GM12874 (cell line): ENCODE measurements around the gene CPT1A.

ENCODE experiments used
- TF ChIP-seq, protein P1 (sequence below): IDR thresholded peaks from 2 replicates; pipeline ENCODE4 v1.5.1; 2011; ENCODE audit warnings: low read depth, mild to moderate bottlenecking, control low read depth, low read length, moderate library complexity; ENCODE audit not compliant: insufficient read depth

CPT1A gene

DNA sequence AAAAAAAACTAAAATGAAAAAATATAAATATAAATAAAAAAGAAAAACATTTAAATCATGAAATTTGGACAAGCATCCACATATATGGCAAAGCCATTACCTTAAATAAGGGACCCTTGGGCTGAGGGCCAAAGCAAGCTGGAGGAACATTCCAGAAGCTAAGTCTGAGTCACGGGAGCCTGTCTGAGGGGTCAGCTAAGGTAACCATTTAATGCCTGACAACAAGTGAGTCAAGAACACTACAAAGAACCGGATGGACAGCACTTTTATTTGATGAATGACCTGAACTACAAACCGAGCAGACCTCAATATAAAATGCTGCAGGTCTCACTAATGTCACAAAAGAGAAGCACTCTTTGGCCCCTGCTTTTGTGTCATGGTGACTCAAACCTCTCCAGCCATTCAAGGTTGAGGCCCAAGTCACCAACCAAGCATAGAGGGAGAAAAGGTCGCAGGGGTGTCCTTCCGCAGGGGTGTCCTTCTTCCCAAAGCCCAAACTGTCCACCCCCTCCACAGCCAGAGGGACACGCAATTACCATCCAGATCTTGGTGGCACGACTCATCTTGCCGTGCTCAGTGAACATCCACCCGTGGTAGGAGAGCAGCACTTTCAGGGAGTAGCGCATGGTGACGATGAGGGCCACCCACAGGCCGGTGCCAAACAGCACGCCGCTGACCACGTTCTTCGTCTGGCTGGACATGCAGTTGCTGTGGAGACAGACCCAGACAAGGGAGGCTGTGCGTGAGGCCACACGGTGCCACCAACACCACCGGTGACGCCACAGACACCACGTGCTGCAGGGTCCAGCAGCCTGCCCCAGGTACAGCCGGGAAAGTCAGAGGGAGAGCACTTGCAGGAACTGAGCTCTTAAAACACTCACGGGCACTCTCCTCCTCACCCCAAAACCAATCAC is 34.5 kb downstream of the CPT1A start:
- TF ChIP-seq, protein P1, sequence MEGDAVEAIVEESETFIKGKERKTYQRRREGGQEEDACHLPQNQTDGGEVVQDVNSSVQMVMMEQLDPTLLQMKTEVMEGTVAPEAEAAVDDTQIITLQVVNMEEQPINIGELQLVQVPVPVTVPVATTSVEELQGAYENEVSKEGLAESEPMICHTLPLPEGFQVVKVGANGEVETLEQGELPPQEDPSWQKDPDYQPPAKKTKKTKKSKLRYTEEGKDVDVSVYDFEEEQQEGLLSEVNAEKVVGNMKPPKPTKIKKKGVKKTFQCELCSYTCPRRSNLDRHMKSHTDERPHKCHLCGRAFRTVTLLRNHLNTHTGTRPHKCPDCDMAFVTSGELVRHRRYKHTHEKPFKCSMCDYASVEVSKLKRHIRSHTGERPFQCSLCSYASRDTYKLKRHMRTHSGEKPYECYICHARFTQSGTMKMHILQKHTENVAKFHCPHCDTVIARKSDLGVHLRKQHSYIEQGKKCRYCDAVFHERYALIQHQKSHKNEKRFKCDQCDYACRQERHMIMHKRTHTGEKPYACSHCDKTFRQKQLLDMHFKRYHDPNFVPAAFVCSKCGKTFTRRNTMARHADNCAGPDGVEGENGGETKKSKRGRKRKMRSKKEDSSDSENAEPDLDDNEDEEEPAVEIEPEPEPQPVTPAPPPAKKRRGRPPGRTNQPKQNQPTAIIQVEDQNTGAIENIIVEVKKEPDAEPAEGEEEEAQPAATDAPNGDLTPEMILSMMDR, result no peak

DNA sequence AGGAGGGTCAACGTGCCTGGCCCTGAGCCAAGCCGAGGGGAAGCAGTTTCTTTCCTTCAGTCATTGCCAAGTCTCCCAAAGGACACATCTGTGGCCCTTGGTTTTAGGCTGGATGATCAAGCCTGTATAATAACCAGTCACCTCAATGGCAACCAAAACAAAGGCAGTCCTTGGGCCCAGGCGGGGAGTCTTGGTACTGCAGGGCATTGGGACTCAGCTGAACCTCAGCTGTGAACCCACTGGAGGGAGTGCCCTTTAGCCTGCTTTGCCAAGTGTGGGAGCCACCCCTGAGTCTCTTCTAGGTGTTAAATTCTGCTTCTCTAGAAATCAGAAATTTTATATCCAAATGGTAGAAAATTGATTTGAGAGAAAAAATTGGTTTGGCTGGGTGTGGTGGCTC is 36.9 kb downstream of the CPT1A start:
- TF ChIP-seq, protein P1, result peak; percentile 40; the same call in 1 of the 2 replicates

DNA sequence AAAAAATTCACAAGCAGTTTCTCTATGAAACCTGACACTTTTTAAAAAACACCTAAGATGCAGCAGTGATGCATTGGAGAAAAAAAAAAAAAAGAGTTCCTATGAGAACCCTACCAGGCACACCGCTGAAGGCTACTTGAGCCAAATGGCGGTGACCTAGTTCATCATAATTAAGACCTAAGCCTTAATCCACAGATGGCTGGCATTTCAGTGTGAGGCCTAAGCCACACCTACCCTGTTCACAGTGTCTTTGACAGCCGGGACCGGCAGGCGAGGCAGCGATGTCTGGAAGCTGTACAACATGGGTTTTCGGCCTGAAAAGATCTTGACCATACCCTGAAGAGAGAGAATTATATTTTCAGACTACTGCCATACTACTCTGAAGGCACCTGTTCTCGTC is 38.0 kb downstream of the CPT1A start:
- TF ChIP-seq, protein P1, result no peak

DNA sequence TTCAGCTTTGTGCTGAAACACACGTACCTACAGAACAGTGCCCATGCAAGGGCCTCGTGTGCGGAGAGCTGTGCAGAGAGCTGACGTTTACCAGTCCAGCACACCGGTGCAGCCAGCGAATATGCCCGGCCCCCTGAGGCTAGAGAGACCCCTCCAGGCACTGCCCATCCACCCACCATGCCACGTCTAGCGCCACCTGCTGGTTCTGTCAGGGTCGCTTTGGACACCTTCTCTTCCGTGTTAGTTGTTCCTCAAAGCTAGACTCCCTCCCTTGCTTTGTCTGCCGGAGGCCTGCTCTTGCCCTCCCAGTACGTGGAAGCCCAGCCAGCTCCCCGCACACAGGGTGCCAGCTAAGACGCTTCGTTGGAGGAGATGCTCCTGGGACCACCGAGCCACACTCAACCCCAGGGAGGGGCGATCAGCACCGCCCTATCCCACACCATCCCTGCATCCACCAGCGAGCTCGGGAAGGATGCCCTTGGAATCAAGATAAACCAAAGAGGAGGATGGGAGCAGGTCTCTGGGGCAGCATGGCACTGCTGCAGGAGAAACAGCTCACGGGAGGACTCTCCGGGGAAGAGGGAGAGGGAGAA is 43.4 kb downstream of the CPT1A start:
- TF ChIP-seq, protein P1, result peak; percentile 86

DNA sequence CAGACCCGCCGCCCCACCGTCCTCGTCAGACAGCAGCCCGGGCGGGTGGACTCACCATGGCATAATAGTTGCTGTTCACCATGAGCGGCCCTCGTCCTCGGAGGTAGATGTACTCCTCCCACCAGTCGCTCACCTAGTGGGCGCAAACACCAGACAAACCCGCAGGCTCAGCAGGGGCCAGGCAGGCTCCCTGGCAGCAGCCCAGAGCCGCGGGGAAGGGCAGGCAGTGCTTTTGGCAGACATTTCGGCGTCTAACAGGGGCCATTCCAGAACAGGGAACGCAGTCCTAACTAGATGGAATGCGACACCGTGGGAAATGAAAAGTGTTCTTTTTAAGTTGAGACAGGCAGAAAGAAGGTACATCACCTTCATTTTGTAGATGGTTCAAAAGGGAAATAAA is 44.9 kb downstream of the CPT1A start:
- TF ChIP-seq, protein P1, result no peak

DNA sequence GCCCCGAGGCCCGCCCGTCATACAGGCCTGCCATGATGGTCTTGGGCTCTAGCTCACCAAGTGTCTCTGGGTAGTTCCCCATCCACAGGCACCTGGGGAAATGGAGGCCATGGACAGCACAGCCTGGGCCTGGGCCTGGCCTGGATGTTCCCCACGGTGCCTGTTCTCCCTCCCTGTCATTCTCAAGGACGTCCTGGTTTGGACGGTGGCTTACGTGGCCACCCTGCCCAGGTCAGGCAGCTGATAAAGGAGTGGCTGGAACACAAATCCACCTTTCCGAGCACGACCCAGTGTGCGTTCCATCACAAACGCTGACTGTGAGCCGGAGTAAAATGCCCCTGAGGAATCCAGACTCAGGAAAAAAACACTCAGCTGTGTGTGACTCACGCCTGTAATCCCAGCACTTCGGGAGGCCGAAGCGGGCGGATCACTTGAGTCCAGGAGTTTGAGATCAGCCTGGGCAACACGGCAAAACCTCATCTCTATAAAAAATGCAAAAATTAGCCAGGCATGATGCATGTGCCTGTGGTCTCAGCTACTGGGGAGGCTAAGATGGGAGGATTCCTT is 49.2 kb downstream of the CPT1A start:
- TF ChIP-seq, protein P1, result no peak

DNA sequence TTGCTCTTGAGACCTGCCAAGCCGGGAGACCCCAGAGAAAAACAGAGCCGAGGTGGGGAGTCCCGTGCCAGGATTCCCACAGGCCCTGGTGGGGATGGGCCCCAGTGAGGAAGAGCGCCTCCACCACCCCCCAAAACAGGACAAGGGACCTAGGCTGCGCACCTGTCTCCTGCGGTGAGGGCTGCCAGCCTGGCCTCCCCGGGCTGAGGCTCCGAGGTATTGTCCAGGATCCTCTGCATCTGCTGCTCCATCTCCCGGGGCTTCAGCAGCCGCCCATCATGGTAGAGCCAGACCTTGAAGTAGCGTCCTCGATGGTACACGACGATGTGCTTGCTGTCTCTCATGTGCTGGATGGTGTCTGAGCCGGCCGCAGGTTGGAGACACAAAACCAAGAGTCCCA is 57.1 kb downstream of the CPT1A start:
- TF ChIP-seq, protein P1, result no peak
